Left colon (tissue), 2 donors: ENCODE measurements around the gene MYH7B. TPM values are rescaled to one million over a fixed set of nuclear protein-coding genes. Genes with fewer than 3 reads are reported as not detected.

ENCODE experiments used
- ATAC-seq: fragments of 200-7000 bp; cut with Tn5 transposase; one replicate; pipeline ENCODE4 v1.9.1; 2020; ENCODE audit warnings: mild to moderate bottlenecking, moderate library complexity
- DNase-seq, 2 donors: peaks; one replicate each; pipeline ENCODE4 v3.0.0-alpha.2; 2020
- intact Hi-C, 2 donors: fragments of 100-400 bp; cut with DNase I in 1 of 2; cut with micrococcal nuclease in 1 of 2; formaldehyde crosslinking; loops; one replicate each; pipeline versions ENCODE4 v1.11.2 to v1.14.0; 2022; cut with DNase I, micrococcal nuclease
- total RNA-seq, 2 donors: library from RNA; stranded (reverse); fragmentation: NEBNext Ultra II Directional; extraction: Animal tissue kit (Norgen Biotek cat#: 25700); gene quantifications; one replicate each; pipeline ENCODE4 v1.2.1, GENCODE V29; 2021
- donor health status: DM: no; HTN: no; CAD: no.
- donor health status: DM: yes; HTN: yes; CAD: no.

MYH7B gene
- total RNA-seq, 2 donors from 2014 or later: 1.2 to 1.3 TPM

DNA sequence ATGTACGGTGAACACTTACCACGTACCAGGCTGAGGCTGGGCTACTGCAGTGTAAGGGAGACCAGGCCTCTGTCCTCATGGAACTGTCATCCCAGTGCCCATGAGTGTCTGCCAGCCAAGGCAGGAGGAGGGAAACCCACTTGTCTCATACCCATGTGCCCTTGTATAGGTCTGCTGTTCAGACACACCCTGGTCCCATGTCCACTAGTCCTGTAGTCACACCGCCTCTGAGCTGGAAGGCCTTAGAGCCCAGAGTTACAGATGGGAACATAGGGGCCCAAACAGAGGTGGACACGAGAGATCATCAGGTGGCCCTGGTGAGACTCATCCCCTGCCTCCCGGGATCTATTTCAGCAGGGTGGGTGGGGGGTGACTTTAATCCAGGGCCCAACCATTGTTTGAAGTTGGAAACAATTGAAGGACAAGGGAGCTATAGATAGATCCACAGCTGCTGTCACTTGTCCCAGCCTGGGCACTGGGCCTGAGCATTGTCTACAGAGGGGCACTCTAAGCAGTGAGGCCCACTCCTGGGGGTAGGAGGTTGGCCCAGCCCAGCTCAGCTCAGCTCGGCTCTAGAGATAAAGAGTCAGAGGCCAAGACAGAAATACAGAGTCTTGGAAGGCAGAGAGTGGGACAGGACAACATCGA is 14.6 kb downstream of the MYH7B start:
- DNase-seq (no peak), ATAC-seq (no peak)
- intact Hi-C loops: no loop called here

DNA sequence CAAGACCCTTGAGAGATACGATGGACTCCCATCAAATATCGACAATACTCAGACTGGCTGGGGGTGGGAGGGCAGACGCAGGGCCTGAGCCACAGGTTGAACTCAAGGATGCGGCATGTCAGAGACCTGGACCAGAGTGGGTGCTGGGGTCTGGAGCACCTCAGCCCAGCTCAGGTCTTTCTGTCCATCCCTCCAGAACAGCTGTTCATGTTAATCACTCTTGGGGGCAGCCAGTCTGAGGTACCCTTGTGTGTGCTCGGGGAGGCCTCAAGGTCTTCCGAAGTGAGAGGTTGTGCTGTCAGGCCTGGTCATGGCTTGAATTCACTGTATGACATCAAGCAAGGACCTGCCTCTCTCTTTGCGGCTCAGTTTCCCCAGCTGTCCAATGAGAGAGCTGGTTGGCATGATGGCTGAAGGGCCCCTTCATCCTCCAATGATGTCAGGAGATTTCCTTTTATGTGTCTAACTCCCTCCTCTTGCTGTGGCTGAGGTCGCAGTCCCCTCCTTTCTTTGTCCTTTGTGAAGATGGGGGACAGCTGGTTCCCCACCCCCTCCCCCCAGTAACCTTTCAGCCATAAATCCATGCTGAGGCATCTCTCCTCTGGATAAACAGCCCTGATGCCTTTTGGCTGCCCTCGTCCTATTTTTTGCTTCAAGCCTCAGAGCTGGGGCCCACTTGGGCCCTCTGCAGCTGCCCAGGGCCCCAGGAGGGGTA is 15.3 kb downstream of the MYH7B start:
- intact Hi-C loops: no loop called here
- DNase-seq (peak in 1 of 2 donors; percentile 14), ATAC-seq (no peak)

DNA sequence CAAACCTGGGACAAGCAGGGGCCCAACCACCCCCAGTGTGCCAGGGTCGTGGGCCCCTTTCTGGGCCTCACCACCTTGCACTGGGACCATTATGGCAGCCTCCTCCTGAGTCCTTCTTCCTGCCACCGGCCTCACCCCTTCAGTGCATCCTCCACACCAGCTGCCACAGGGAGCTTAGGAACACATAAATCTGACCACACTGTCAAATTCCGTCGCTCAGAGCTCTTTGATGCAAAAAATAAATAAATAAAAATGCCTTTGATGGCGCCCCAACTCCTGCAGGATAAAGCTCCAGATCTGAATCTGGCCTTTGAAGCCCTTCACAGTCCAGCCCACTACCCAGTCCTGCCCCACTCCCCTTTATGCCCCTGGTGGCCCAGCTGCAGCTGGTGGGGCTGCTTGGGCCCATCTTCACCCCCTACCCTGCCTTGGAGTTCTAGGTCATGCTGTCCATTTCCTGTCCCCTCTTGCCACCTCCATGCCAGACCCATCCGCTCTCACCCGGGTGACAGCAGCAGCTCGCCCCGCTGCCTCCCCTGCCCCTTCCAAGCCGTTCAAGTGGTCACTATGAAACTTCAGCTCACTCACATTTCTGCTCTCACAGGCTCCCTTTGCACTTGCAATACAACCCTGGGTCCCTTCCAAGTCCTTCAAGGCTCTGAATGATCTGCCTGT is 16.0 kb downstream of the MYH7B start:
- DNase-seq (peak in 1 of 2 donors; percentile 15), ATAC-seq (no peak)
- intact Hi-C loops: no loop called here

DNA sequence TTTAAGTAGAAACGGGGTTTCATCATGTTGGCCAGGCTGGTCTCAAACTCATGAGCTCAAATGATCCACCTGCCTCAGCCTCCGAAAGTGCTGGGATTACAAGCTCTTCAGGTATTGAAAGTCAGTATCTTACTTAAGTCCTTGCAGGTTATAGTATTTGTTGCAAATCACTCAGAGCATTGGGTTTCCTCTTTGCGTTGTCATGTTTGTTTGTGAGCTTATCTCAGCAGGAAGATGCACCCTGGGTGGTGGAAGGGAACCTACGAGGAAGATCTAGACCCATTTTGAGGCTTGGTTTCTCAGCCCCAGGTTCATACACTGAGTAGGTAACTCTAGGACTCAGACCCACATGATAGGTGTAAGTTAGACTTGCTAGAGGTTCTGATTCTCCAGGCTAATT is 18.6 kb downstream of the MYH7B start:
- intact Hi-C loops: no loop called here
- DNase-seq: no peak
- no peak for ATAC-seq

DNA sequence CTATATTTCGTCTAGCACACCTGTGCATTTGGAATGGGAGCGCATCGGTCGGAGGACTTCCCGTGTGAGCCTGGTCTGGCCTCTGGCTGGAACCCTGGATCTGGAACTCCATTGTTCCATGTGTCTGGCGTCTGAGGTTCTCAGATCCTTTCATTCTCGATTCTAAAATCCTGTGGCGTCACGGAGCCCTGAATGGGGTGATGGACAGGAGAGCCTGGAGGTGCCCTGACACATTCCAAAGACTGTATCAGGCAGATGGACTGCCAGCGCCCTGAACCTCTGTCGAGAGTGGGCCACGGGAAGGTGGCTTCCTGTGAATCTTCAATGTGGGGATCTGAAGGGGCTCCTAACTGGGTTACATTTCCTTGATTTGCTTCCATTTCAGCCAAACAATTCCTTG is 20.6 kb downstream of the MYH7B start:
- no peak for ATAC-seq
- DNase-seq: no peak
- intact Hi-C loops: no loop called here

DNA sequence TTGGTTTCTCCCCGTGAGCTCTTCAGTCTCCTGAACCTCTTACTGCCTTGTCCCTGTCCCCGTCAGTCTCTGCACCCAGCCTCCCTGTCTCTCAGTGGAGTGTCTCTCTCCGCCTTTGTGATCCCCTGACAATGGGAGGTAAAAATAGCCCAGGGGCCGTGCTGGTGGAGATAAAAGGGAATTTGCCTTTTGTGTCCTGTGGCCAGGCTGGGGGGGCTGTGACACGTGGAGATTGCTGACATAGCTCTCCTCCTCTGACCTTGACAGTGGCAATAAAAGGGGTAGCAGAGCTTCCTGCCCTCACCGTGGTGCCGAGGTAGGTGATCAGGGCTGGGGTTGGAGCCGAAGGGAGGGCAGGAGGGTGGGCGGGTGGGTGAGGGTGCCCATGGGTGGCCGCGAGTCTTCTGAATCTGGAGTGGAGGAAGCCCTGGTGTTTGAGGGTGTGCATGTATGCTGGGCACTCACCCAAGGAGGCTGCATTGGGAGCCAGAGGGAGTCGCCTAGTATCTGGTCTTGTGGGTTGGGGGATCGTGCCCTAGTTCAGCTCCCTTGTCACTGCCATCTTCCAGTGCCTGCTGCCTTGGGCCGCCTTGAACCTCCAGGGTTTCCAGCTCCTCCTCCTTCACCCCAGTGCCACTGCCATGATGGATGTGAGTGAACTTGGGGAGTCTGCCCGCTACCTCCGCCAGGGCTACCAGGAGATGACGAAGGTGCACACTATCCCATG is 21.9 kb downstream of the MYH7B start:
- no peak for ATAC-seq
- no peak for DNase-seq
- intact Hi-C loops: no loop called here

DNA sequence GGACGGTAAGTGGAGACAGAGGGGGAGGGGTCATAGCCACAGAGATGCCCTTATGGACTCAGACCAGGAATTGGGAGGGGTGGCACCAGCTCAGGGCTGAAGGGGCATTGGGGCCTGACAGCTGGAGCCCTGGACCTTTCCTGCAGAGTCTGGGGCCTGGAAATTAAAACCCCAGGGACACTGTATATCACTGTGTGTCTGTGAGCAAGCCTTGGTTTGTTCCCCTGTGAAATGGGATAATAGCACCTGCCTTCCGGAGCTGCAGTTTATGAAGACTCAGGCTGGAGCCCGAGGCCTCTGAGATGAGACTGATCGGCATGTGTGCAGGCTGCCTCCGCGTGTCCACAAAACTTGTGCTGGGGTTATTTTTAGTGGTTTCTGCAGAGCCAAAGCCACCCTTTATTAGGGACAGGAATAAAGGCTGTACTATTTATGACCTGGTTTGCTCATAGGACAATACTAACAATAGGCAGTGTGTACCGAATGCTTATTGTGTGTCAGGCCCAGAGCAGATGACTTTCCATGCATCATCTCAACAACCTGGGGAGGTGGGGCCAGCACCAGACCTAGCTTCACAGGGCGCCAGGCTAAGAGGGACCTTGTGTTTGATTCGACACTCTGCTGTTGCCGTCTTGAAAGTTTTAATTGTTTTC is 22.6 kb downstream of the MYH7B start:
- intact Hi-C loops: no loop called here
- ATAC-seq (no peak), DNase-seq (no peak)

DNA sequence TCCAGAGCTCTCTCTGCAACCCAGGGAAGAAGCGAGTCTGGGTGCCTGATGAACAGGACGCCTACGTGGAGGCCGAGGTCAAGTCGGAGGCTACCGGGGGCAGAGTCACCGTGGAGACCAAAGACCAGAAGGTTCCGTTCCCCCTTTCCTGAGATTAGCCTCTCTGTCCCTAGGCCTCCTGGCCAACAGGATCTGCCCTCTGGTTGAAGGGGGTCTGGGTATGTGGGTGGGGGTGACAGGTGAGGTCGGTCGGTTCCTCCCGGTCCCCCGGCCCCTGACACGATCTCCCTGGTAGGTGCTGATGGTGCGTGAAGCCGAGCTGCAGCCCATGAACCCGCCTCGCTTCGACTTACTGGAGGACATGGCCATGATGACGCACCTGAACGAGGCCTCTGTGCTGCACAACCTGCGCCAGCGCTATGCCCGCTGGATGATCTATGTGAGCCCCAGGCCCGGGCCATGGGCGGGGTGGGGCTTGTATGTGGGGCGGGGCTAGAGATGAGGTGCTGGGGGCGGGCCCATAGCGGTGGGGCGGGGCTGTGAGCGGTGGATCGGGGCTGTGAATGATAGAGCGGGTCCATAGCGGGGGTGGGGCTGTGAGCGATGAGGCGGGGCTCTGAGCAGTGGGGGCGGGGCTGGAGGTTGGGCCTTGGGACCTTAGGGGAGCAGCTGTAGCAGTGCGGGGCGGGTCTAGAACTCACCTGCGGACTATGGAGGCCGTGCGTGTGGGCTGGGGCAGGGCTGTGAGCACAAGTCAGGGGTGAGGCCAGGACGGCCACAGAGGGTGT is 23.9 kb downstream of the MYH7B start:
- intact Hi-C loops: no loop called here
- ATAC-seq (no peak), DNase-seq (no peak)

DNA sequence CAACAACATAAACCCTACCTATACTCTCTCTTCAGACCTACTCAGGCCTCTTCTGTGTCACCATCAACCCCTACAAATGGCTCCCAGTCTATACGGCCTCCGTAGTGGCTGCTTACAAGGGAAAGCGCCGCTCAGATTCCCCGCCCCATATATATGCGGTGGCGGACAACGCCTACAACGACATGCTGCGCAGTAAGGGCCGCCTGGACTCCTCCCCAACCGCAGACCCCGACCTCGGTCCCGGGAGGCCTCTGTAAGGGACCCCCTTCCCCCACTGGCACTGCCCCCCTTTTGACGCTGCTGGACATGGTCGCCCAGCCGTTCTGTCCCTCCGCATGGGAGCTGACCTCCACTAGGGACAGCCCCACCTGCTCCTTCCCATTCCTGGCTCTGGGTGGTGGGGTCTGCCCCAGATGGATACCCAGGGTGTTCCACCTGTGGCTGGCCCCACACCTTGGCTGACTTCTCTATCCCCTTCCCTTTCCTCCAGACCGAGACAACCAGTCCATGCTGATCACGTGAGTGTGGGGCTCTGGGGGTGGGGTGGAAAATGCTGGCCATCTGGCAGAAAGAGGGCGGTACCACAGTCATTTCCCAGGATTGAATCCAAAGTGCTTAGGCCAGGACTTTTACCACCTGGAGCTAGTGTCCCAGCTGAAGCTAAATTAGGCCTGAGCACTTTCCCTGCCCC is 25.0 kb downstream of the MYH7B start:
- DNase-seq: peak; percentile 65 to 66

DNA sequence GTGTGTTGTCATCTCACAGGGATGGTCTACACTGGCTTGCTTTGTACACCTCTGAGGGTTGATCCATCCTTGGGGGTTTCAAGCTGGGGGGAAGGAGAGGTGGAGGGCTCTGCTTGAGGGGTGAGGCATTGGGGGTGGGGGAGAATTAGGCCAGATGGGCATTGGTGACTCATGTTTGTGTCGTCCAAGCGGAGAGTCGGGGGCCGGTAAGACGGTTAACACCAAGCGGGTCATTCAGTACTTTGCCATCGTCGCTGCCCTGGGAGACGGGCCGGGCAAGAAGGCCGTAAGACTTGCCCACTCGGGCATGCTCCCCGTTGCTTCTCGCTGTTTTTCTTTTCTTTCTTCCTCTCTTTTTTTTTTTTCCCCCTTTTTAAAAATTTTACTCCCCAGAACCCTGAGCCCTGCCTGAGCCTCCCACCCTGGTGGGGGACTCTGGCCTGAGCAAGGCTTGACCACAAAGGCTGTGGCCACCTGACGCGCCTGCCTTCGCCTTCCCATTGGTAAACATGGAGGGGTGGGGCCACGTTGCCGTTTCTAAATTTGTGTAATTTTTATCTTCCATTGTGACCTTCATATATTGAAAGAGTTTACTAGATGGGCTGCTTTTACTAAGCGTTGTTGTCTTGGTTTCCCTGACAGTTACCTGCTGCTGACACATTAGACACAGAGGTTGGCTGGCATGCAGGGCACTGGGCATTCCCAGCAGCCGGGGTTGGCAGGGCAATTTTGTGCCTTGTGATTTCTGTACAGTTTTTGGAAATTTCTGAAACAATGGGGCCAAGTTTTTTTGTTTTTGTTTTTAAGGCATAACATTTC is 26.8 kb downstream of the MYH7B start:
- no peak for DNase-seq
- no peak for ATAC-seq
- intact Hi-C loops: no loop called here

More for the DNA sequence above, 25.0 kb downstream of the MYH7B start:
- ATAC-seq: peak; percentile 64
- intact Hi-C loops: no loop called here

DNA sequence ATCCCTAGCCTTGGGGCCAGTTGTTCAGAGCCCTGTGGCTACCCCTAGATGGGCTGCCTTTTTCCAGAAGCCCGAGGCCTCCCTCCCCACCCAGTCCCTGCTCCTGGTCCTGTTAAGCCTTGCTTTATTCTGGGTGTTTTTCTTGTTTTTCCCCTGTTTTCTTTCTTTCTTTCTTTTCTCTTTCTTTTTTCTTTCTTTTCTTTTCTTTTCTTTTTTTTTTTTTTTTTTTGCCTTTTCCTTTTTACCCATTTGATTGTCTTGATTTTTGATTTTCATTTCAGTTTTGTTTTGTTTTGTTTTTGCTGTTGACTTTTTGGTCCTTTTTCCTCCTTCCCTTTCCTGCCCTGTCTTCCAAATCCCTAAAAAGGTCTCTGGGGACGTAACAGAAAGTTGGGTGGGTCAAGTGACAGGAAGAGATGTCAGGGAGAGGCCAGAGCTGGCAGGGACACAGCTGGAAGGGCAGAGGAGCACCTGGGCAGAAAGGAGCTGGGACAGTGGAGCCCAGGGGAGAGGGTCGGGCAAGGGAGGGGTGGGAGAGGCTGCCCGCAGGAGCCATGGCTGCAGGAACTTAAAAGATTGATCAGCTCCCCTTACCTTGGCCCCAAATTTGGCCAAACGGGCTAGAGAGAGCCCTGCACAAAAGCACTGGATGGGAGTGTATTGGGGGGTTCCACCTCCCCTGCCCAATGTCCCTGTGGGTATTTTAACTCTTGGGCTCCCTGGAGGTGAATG is 27.6 kb downstream of the MYH7B start:
- peak; percentile 14 for ATAC-seq
- intact Hi-C loops: no loop called here
- DNase-seq: no peak

DNA sequence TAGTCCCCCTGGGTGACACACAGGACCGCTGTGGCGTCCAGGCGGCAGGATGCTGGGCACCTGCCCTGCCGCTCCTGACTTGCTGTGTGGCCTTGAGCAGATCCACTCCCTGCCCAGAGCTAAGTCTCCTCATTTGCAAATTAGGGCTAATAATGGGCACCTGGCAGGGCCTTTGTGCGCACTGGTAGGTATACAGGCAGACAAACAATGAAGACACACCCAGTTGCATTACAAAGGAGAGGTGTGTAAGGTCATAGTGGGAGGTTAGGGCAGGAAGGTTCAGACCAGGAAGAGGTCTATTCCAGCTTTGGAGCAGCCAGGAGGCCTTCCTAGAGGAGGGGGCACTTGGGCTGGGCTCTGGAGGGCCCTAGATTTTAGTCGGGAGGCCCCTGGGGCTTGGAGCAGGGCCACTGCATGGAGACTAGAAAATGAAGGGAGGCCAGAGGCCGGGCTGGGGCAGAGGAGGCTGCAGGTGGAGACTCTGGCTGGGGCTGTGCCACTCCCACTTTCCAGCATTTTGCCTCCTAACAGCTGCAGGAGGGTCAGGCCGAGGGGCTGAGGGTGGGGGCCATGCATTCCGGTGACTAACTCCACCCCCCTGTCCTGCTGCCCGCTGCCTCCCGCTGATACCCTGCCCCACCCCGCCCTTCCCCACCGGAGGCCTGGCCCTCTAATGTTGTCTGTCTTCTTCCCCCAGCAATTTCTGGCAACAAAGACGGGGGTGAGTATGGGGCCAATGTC is 28.5 kb downstream of the MYH7B start:
- intact Hi-C loops: no loop called here
- ATAC-seq (peak; percentile 81), DNase-seq (no peak)

DNA sequence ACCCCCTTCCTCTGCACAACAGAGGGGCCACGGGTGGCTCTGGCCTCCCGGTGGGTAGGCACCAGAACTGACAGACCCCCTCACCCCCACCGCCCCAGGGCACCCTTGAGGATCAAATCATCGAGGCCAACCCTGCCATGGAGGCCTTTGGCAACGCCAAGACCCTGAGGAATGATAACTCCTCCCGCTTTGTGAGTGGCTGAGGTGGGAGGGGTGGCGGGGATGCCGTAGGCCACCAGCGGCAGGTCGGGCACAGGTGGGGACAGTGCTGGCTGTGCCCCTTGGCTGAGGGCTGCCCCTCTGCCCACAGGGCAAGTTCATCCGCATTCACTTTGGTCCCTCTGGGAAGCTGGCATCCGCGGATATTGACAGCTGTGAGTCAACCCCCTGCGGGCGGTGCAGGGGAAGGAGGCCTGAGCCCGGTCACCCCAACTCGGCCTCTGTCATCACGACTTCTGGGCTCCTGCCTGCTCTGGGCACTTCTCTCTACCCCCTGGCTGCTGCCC is 29.1 kb downstream of the MYH7B start:
- ATAC-seq (no peak), DNase-seq (no peak)
- intact Hi-C loops: no loop called here

DNA sequence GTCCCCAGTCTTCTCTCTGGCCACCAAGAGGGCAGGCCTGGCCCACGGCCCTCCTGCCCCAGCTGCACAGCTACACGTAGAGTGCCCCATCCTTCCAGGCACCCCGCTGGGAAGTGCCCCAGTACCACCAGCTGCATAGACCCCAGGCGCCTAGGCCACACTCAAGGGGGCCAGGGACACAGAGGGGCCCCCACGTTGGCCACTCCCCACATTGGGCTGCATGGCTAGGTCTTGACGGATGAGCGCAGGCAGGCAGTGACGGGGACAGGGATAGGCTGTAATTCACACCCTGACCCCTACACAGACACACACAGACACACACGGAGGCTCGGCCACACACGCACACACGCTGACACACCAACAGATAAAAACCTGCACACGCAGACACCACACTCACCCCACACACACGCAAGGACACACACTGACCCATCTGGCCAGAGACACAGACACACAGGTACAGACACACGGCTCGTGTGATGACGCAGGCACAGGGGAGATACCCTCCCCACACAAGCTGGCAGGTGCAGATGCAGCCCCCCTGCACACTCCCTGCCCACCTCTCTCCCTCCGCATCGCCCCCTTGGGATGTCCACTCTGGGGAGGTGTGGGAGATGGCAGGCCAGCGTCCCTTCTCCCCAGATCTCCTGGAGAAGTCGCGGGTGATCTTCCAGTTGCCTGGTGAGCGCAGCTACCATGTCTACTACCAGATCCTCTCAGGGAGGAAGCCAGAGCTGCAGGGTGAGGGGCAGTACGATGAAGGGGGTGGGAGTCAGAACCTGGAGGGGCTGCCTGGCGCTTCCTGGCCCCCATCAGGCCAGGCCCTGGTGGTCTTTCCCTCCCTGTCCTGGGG is 30.0 kb downstream of the MYH7B start:
- no peak for DNase-seq
- intact Hi-C loops: no loop called here
- ATAC-seq: no peak
